Left lobe of liver (tissue), 2 donors: ENCODE results near the gene SRGAP3. TPM values are rescaled to one million over a fixed set of nuclear protein-coding genes. Genes with fewer than 3 reads are reported as not detected.

Experiments used
- ATAC-seq: fragments of 200-7000 bp; cut with Tn5 transposase; one replicate; pipeline ENCODE4 v1.9.1; 2020; ENCODE audit warnings: mild to moderate bottlenecking, moderate library complexity
- DNase-seq: peaks from one replicate; pipeline ENCODE4 v3.0.0-alpha.2; 2020; ENCODE audit warnings: low spot score
- total RNA-seq: library from RNA; stranded (reverse); gene quantifications from one replicate; pipeline ENCODE4 v1.2.1, GENCODE V29; 2021
- donor health status: DM: no; HTN: no; CAD: no; lungs with moderate emphysema.
- donor health status: DM: no; HTN: yes; CAD: no.

Gene SRGAP3
- total RNA-seq, 1 donor from 2014 or later = 2.8 TPM

DNA sequence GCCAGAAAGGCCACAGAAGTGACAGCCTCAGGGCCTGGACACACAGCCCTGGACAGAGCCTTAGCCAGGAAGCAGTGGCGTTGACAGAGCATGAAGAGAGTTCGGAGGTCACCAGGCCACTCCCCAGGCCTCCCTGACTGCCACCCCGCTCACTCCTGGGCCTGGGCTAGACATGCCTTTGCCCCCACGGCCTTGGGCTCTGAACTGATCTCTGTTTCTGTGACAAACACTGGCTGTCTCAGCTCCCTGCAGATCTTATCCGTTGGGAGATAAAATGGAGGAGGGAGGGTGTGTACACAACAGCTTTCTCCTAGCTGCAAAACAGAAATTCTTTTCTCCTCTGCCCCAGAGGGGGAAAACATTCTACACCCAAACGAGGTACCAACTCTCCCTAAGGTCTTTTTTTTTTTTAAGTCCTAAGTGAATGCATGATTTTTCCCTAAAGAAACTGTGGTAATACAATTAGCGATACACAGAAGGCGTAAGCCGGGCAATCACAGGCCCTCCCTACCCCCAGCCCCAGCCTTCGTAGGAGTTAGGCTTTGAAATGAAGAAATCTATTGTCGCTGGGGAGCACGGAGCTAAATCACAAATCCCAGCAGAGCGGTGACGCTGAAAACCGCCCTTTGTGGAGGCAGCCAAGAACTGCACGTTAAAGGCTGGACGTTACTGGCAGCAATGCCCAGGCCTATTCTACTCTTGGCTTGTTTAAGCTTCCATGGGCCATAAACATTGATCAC is 45.0 kb downstream of the SRGAP3 start:
- ATAC-seq (no peak), DNase-seq (no peak)

- DNase-seq (no peak), ATAC-seq (no peak)
Measured at GRCh38 chr3:9203317-9203716, 46.1 kb downstream of the SRGAP3 start.

DNA sequence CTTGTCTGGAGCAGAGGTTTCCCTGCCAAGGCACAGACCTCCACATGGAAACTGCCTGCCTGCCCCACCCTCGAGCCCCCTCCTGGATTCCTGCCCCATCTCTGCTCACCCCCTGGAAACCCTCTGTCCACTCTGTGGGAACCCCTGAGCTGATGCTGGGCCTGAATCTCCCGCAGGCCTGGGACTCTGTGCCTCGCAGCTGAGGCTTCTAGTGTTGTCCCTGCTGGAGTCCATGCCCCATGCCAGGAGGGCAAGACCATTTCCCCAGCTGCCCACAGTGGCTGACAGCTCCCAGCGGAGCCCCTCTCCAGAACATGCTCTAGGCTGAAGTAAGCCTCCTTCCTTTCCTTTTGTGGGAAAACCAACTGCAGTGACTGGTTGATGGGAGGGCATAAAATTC is 46.9 kb downstream of the SRGAP3 start:
- ATAC-seq = no peak
- no peak for DNase-seq

- DNase-seq (no peak), ATAC-seq (no peak)
Measured at GRCh38 chr3:9201955-9202354, 47.5 kb downstream of the SRGAP3 start.

DNA sequence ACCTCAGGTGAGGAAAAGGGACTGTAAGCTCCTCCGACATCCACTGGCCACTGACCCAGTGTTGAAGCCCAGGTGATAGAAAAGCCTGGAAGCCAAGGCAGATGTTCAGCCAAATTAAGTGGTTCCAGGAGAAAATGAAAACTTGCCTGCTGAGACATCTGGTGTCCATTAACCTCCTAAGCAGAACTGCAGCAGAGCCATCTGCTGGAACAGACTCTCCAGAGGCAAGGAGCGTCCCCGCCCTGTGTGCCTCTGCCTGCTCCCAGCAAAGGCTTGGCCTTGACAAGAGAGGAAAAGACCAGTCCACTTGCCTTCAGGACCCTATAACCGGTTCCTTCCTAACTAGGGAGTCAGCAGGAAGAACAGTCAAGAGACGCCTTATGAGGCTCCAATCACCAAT is 48.2 kb downstream of the SRGAP3 start:
- no peak for ATAC-seq
- no peak for DNase-seq

DNA sequence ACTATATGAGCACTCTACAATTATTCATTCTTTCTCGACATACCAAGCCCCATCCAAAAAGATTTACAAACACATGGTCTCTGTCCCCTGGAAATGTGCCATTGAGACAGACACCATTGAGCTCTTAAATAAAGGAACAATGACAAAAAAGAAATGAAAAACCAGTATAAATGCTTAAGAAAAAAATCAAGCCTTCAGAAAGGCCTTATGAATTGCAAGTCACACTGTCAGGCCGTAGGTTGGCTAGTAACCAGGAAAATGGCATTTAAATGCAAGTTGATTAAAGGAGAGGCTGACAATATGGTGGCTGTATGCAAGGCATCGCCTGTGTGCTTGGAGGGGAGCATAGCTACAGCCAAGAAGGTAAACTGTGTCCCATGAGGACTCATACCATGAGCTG is 49.7 kb downstream of the SRGAP3 start:
- no peak for ATAC-seq
- no peak for DNase-seq

DNA sequence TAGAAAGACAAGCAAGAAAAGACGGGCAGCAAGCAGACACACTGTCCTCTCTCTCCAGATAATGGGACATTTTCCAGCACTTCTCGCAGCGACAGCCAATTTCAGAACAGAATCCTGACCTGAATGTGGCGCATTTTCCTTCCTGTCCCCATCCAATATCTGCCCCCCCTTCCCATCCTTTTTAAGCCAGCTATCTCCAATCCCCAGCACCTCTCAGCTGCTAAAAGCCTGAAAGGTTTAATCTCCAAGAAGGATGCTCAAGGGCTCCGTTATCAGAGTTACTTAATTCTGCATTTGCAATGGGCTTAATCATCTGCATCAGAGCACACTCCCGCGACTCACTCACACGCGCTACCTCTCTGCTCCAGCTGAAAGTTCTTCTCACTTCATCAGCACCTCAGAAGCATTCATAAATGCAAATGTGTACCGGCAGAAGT is 50.5 kb downstream of the SRGAP3 start:
- ATAC-seq = no peak
- no peak for DNase-seq

DNA sequence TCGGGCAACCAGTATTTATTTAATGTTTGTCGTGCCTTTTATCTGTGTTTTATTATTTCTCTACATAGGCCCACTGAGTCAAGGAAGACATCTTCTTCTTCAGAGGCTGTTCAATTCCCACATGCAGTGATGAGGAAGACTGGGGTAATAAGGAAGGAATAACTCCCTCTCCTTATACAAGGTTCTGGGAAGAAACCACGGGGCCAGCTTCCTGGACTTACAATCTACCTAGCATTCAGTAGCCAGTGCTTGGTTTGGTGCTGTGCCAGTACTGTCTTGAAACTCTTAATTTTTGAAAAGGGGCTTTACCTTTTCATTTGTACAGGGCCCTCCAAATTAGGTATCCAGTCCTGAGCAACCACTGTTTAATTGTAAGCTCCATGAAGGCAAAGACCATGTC is 51.2 kb downstream of the SRGAP3 start:
- no peak for DNase-seq
- no peak for ATAC-seq

DNA sequence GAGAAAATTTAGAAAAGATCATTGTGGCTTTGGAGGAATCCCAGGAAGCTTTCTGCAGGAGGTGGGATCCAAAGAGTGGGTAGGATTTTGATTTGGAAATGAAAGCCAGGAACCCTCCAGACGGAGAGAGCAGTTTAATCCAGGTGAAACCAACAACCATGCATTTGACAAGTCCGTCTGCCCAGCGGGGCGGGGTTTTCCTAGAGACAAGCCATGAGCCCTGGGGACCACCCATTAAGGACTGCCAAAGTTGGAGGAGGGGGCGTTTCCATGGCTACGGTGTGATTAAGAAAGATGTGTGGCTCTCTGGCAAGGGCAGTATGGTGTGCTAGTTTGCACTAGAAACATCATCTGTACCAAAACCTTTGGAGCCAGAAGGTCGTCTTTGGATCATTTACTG is 53.4 kb downstream of the SRGAP3 start:
- no peak for DNase-seq
- no peak for ATAC-seq

- no peak for ATAC-seq
- no peak for DNase-seq
Measured at GRCh38 chr3:9195390-9195789, 54.1 kb downstream of the SRGAP3 start.

DNA sequence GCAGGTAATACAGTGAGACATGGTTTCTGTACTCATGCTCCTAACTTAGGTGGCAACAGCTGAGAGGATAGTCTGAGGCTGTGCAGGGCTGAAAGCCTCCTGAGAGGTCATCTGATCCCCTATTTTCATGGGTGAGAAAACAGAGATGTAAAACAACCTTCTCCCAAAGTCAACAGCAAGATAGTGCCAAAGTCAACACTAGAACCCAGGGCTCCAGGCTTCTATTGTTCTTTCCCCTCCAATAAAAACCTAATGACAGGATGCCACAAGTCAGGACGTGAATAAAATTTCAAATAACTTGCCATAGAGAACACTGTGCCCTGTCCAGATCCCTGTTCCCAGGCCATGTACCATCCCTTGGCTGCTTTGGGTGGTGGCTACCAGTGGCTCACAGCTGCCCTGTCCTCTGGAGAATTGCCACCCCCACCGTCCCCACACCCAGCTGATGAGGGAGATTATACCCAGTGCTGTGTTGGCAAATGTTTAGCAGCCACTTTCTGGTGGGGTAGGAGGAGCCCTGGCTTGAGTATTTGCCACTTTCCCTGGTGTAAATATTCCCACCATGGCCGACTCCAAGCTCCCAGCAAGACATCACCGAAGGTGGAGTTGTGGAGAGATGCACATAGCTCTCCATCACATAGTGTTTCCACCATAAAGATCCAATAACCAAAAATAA is 54.8 kb downstream of the SRGAP3 start:
- ATAC-seq = no peak
- DNase-seq = no peak

DNA sequence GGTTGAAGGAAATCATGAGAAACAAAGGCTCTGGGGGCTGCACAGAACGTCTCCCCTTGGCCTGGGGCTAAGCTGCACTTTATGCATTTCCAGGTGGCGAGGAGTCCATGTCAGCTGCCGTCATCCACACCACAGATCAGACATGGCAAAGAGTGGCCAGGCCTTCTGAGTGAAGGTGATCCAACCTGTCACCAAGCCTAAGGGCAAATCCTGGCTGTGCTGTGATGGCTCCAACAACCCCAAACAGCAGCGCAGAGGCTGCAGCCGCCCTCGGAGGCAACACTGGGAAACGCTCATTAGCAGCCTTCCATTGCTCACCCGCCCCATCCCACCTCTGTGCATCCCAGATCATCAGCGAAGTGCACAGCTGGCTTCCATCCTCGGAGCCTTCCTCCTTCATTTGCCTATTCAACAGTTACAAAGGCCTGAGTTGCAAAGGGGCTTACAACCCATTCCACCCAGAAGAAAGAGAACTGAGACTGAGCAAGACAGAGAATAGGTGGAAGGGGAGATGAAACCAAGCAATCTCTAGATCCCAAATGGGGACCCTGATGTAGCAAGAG is 55.7 kb downstream of the SRGAP3 start:
- no peak for DNase-seq
- no peak for ATAC-seq

GRCh38 chr3:9193211-9193610 is 56.2 kb downstream of the SRGAP3 start:
- ATAC-seq = no peak

GRCh38 chr3:9192248-9193025 is 57.0 kb downstream of the SRGAP3 start:
- DNase-seq (no peak), ATAC-seq (no peak)

More at GRCh38 chr3:9193211-9193610, 56.2 kb downstream of the SRGAP3 start:
- no peak for DNase-seq

DNA sequence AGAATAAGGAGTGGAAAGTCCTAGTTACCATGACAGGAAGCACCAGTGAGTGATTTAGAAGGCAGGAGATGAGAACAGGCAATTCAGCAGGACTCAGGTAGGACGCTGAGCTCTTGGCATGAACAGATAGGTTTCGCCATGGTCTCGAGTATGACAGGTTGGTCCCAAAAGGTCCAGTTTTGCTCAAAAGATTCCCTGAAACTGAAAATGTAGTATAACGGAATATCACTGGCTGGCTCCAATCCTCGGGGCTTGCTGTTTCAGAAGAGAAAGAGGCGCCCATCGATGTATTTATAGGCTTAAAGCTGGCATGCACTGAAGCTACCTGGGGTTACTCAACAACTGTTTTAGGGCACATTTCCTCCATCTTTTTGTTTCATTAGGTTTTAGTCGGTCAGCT is 59.2 kb downstream of the SRGAP3 start:
- ATAC-seq = no peak
- no peak for DNase-seq

DNA sequence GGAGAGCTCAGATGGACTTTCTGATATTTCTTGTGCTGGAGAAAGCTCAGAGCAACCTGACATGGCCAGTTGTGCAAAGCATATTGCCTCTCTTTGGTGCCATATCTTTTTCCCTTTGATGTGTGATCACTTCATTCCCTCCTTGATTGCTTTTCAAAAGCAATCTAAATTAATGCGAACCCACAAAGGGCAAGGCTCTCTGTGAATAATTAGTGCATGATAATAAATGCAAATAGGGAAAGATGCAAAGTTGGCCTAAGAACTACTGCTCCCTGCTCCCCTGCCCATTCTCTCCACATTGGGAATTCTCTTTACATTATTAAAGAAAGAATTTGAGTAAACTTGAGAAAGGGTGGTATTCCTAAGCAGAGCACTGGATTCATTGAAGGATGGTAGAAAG is 60.9 kb downstream of the SRGAP3 start:
- ATAC-seq (no peak), DNase-seq (no peak)

DNA sequence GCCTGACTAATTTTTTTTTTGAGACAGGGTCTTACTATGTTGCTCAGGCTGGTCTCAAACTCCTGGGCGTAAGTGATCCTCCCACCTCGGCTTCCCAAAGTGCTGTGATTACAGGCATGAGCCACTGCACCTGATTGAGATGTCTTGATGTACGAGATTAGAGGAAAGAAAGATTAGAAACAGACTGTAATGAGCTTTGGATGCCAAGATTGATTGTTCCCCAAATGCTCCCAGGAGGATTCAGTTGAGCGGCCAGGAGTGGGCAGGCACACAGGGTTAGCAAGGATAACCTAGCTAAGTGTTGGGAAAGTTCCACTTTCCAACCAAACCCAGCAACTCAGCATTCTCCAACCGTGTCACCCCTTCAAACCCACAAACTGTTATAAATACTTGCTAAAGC is 63.7 kb downstream of the SRGAP3 start:
- DNase-seq = no peak
- no peak for ATAC-seq

DNA sequence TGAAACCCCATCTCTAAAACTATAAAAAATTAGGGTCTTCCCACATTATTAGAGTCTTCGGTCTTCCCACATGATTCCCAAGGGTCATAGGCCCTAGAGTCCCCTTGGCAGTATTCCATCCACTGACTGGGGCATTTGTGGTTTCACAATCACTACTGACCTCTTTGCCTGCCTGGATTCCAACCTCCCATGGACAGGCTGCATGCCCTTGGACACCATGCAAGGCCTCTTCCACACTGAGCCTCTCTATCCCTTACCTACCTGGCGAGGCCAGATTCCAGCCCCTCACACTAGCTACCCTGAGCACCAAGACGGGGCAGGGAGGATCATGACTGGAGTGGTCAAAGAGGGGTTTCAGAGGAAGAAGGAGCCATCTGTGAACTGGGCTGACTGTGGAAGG is 64.4 kb downstream of the SRGAP3 start:
- peak; percentile 51 for DNase-seq
- ATAC-seq = peak; percentile 77

DNA sequence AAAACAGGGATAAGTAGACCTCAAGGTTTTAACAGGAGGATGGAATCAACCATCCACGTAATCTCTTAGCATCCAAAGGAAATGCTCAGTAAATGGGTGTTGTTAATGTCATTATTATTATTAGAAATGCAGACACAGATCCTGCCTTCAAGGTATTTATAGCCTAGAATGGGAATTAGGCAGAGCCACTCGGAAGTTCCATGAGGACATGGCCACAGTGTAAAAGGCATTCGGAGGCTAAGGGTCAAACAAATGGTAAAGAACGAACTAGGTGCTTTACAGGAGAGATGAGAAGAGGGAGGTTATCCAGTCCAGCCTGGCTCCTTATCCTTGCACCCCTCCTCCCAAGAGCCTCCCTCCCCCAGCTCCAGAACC is 65.0 kb downstream of the SRGAP3 start:
- DNase-seq (no peak), ATAC-seq (no peak)

DNA sequence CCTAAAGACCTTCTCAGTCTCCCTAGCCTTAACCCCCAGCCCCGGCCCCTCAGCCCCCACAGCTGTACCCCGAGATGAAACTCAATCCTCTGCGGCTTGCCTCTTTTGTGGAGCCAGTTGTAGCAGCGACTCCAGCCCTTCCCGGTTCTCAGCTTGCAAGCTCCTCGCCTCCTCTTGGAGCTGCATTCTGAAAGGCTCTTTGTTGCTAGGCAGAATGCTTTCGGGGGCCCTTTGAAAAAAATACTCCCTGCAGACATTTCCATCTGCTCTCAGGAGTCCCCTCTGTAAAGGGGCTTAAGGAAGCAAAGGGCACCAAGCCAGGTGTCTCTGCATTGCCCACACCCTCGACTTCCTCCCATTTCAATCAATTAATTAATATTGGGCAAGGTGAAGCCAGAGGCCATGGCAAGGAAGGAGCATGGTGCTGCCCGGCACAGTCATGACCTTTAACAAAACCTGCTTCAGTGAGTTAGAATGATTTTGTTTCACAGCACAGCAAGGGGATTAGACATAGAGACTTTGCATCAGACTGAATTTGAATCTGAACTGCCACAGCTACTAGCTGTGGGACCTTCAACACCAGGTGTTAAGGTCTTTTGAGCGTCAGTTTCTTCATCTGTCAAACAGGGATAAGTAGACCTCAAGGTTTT is 65.5 kb downstream of the SRGAP3 start:
- DNase-seq (no peak), ATAC-seq (no peak)

DNA sequence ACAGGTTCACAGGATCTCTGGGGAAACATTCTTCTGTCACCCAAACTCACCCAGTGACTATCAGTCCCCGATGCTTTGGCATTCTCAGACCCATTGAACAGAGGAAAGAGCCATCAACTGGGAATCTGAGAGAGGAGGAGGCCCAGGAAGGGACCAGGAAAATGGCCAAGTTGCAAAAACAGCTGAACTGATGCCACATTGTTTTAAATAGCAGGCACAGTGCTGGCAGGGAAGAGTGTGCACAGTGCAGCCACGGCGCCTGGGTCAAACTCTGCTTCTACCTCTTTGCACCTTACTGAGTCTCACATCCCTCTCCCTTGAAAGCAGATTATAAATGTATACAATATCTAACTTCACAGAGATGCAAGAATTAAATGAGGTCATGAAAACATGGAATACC is 66.4 kb downstream of the SRGAP3 start:
- ATAC-seq = peak; percentile 74
- no peak for DNase-seq
